Measurements from ENCODE around the gene ECSIT. TPM values are rescaled to one million over a fixed set of nuclear protein-coding genes. Genes with fewer than 3 reads are reported as not detected.

ECSIT gene
- total RNA-seq, 3 donors from 2014 or later (not counting 1 experiment from before 2014, with no cell fraction given): 23.6 to 24.5 (median 24.1) TPM

DNA sequence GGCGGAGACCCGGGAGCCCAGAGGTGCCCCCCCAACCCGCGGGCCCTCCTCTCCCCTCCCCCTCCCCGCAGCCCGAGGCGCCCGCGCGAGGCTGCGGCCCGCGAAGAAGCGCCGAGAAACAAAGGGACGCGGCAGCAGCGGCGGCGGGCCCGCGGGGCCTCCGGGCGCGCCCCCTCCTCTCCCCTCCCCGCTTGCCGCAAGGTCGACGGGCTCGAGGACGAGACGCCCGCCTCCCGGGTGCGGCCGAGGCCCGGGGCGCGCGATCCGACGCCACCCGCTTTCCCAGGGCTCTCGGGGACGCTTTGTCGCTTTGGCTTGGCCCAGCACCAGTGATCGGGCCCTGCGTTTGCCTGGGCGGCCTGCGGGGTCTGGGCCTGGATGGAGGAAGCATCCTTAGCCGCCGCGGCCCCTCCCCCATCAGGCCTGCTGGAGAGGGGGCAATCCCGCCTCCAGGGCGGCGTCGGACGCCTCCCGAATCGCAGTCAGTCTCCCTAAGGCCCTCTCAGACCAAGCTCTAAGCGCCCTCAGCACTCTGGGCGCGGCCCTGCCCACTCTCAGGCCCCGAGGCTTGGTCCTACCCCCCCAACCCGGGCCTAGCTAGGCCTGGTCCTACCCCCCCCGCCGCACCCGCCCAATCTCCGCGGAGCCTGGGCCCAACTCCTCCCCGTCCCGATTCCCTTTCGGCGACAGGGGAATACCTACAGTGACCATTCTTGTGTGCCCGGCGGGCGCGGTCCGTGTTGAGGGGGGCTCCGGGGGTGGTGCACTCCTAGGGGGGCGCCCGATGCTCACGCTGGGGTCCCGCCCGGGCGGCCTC lies 48.8 kb downstream of the ECSIT start:
- ATAC-seq: no peak

DNA sequence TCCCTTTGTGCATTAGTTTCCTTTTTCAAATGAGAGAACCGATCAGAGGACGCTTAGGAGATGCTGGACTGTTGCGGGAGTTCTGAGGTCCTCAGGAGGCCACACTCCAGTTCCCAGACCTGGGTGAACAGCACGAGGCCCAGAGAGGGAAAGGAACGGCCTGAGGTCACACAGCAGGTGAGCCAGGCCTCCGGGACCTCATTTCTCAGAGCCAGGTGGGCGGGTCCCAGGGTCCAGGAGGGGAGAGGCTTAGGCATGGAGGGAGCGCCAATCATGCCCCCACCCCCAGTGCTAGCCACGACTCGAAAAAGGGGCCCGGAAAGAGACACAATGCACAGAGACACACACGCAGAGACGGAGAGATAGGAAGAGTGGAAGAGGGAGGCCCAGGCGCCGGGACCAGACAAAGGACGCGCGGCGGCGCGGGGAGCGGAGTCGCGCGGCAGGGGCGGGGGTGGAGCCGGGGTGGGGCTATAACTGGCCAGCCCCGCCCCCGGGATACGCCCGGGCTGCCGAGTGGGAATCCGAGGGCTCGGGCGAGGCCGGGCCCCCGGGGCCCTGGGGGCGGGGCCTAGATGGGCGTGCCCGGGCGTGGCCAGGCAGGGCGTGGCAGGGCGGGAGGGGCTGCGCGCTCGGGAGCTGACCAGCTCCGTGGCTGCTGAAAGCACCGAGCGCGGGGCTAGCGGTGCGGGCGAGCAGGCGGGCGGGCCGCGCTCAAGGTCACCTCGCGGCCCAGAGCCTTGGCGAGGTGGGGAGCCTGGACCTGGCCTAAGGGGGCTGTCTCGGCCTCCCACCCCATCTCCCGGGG lies 49.6 kb downstream of the ECSIT start:
- Histone ChIP-seq H3K4me1 (ENCODE audit: control insufficient read depth, insufficient read depth, low read length) (peaks cover 33% of the 10 kb centered on the region), H3K4me3 (ENCODE audit: low read length) (no peak overlapping the region), H3K27ac (ENCODE audit: low read length) (no peak overlapping the region), H3K27me3 (ENCODE audit: control insufficient read depth, insufficient read depth, low read length) (peaks cover 24% of the 10 kb centered on the region), H3K9me3 (ENCODE audit: control insufficient read depth, insufficient read depth, low read length) (no peaks in the 10 kb centered on the region), H3K36me3 (ENCODE audit: control insufficient read depth, insufficient read depth, low read length) (peaks cover 2% of the 10 kb centered on the region)
- TF ChIP-seq, protein P1, sequence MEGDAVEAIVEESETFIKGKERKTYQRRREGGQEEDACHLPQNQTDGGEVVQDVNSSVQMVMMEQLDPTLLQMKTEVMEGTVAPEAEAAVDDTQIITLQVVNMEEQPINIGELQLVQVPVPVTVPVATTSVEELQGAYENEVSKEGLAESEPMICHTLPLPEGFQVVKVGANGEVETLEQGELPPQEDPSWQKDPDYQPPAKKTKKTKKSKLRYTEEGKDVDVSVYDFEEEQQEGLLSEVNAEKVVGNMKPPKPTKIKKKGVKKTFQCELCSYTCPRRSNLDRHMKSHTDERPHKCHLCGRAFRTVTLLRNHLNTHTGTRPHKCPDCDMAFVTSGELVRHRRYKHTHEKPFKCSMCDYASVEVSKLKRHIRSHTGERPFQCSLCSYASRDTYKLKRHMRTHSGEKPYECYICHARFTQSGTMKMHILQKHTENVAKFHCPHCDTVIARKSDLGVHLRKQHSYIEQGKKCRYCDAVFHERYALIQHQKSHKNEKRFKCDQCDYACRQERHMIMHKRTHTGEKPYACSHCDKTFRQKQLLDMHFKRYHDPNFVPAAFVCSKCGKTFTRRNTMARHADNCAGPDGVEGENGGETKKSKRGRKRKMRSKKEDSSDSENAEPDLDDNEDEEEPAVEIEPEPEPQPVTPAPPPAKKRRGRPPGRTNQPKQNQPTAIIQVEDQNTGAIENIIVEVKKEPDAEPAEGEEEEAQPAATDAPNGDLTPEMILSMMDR (IDR thresholded peaks at IDR 0.05): no peak
- intact Hi-C loops (cut with micrococcal nuclease): no loop called here
- peaks cover 29 to 31% of the 10 kb centered on the region in 2 donors for H3K27me3 Mint-ChIP-seq (ENCODE audit: low read depth in 2 of 2)
- no peak overlapping the region for H3K27ac Mint-ChIP-seq
- peaks cover 15 to 24% of the 10 kb centered on the region in 2 donors for H3K4me1 Mint-ChIP-seq
- no peaks in the 10 kb centered on the region for H3K36me3 Mint-ChIP-seq
- 28% methylated on average over 62 of the region's 62 CpGs for WGBS (ENCODE audit: insufficient coverage)
- ATAC-seq: no peak
- H3K9me3 Mint-ChIP-seq: no peaks in the 10 kb centered on the region
- peak overlapping the region; percentile 22 for H3K4me3 Mint-ChIP-seq
- DNase-seq: peak in 1 of 2 donors; percentile 39

More for the DNA sequence above, 48.8 kb downstream of the ECSIT start:
- Histone ChIP-seq H3K4me1 (ENCODE audit: control insufficient read depth, insufficient read depth, low read length) (peaks cover 33% of the 10 kb centered on the region), H3K4me3 (ENCODE audit: low read length) (no peak overlapping the region), H3K9me3 (ENCODE audit: control insufficient read depth, insufficient read depth, low read length) (no peaks in the 10 kb centered on the region), H3K27ac (ENCODE audit: low read length) (no peak overlapping the region), H3K27me3 (ENCODE audit: control insufficient read depth, insufficient read depth, low read length) (peaks cover 24% of the 10 kb centered on the region), H3K36me3 (ENCODE audit: control insufficient read depth, insufficient read depth, low read length) (peaks cover 2% of the 10 kb centered on the region)
- Mint-ChIP-seq H3K27ac (no peak overlapping the region), H3K27me3 (ENCODE audit: low read depth in 2 of 2) (peaks cover 29 to 31% of the 10 kb centered on the region in 2 donors), H3K36me3 (no peaks in the 10 kb centered on the region), H3K4me3 (no peak overlapping the region), H3K4me1 (peaks cover 15 to 27% of the 10 kb centered on the region in 2 donors), H3K9me3 (no peaks in the 10 kb centered on the region)
- WGBS (ENCODE audit: insufficient coverage): 11% methylated on average over 86 of the region's 86 CpGs
- intact Hi-C loops (cut with micrococcal nuclease): loop anchor here (5.0 kb wide), 1 partner anchor 353 kb away; no protein-coding TSS in a partner anchor
- DNase-seq: no peak
- TF ChIP-seq, protein P1 (IDR thresholded peaks at IDR 0.05): no peak

DNA sequence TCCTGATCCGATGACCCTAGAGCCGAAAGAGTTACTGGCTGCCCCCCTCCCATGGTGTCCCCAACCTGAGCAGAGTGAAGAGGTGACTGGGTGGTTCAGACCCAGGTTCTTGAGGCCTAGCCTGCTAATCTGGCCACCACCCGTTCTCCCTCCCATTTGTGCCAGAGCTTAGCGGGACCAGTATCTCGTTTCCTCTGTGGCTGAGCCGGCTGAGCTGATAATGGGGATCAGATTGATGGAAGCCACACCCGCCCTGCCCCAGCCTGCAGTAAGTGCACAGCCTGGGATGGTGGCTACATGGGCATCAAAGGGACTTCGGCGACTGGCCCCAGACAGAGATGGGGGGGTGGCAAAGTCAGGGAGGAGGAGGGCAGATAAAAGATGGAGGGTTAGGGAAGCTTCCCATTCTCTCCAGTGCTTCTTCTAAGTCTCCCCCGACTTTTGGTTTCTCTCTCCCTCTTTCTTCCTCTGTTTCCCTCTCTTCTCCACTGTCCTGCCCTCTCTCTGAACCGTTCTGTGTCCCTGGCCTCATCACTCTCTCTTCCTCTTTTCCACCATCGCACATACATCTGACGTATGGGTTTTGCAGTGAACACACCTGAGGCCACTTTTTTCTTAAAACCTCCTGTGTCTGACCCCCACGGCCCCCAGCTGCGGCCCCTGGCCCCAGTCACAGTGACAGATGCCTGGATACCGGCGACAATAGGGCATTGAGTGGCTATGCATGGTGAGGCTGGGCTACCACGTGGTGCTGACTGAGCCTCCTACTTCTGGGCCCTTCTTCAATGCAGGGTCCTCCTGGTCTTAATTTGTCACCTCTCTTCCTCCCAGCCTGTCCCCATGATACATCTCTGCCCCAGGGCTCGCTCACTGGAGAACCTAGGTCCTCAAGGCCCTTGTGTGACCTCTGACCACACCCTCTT lies 50.5 kb downstream of the ECSIT start:
- Histone ChIP-seq H3K4me1 (ENCODE audit: control insufficient read depth, insufficient read depth, low read length) (peaks cover 33% of the 10 kb centered on the region), H3K9me3 (ENCODE audit: control insufficient read depth, insufficient read depth, low read length) (no peaks in the 10 kb centered on the region), H3K4me3 (ENCODE audit: low read length) (no peak overlapping the region), H3K36me3 (ENCODE audit: control insufficient read depth, insufficient read depth, low read length) (no peaks in the 10 kb centered on the region), H3K27me3 (ENCODE audit: control insufficient read depth, insufficient read depth, low read length) (peaks cover 24% of the 10 kb centered on the region), H3K27ac (ENCODE audit: low read length) (no peak overlapping the region)
- H3K9me3 Mint-ChIP-seq: no peaks in the 10 kb centered on the region
- no peak overlapping the region for H3K27ac Mint-ChIP-seq
- DNase-seq (no peak), ATAC-seq (no peak)
- no peak overlapping the region for H3K4me3 Mint-ChIP-seq
- TF ChIP-seq, protein P1 (IDR thresholded peaks at IDR 0.05): no peak
- intact Hi-C loops (cut with micrococcal nuclease): no loop called here
- 50% methylated on average over 19 of the region's 19 CpGs for WGBS (ENCODE audit: insufficient coverage)
- H3K36me3 Mint-ChIP-seq: no peaks in the 10 kb centered on the region
- H3K27me3 Mint-ChIP-seq (ENCODE audit: low read depth in 2 of 2): peaks cover 29 to 31% of the 10 kb centered on the region in 2 donors
- peaks cover 15 to 24% of the 10 kb centered on the region in 2 donors for H3K4me1 Mint-ChIP-seq
